ENCODE data around the gene CMA1.
"Not testable (repeated sequence)": the region's sequence is repeated elsewhere in the genome, so short reads cannot be mapped to it uniquely, and the experiment has no call there.

CMA1 gene

GRCh38 chr14:24508155-24508840 is at the start of gene CMA1:
TSS of gene CMA1 (minus strand) at chr14:24508265. CDS start at chr14:24508235, 30 bp downstream.
- DNase-seq (ENCODE audit: low read depth in 1 of 2, low spot score in 1 of 2), result no peak

GRCh38 chr14:24556756-24557155 is 48.7 kb upstream of the CMA1 start:
- DNase-seq (ENCODE audit: low read depth in 1 of 2, low spot score in 1 of 2), result no peak

GRCh38 chr14:24549064-24549463 is 41.0 kb upstream of the CMA1 start:
- DNase-seq (ENCODE audit: low read depth in 1 of 2, low spot score in 1 of 2), result not testable (repeated sequence)

GRCh38 chr14:24542346-24542936 is 34.4 kb upstream of the CMA1 start:
- no peak for DNase-seq (ENCODE audit: low read depth in 1 of 2, low spot score in 1 of 2)

GRCh38 chr14:24535737-24536136 is 27.7 kb upstream of the CMA1 start:
- DNase-seq (ENCODE audit: low read depth in 1 of 2, low spot score in 1 of 2), result no peak

GRCh38 chr14:24534286-24534685 is 26.2 kb upstream of the CMA1 start:
- DNase-seq (ENCODE audit: low read depth in 1 of 2, low spot score in 1 of 2), result no peak

- not testable (repeated sequence) for DNase-seq (ENCODE audit: low read depth in 1 of 2, low spot score in 1 of 2)
Observed at GRCh38 chr14:24525877-24526620, 18.0 kb upstream of the CMA1 start.

GRCh38 chr14:24518851-24519250 is 10.8 kb upstream of the CMA1 start:
- DNase-seq (ENCODE audit: low read depth in 1 of 2, low spot score in 1 of 2), result no peak

- DNase-seq (ENCODE audit: low read depth in 1 of 2, low spot score in 1 of 2), result no peak
Observed at GRCh38 chr14:24514209-24514608, 6.1 kb upstream of the CMA1 start.

- DNase-seq (ENCODE audit: low read depth in 1 of 2, low spot score in 1 of 2), result no peak
Observed at GRCh38 chr14:24513009-24513408, 4.9 kb upstream of the CMA1 start.

GRCh38 chr14:24506443-24506842 is 1.6 kb downstream of the CMA1 start:
- DNase-seq (ENCODE audit: low read depth in 1 of 2, low spot score in 1 of 2), result no peak

GRCh38 chr14:24504425-24504950 is 3.6 kb downstream of the CMA1 start:
- no peak for DNase-seq (ENCODE audit: low read depth in 1 of 2, low spot score in 1 of 2)

- not testable (repeated sequence) for DNase-seq (ENCODE audit: low read depth in 1 of 2, low spot score in 1 of 2)
Observed at GRCh38 chr14:24491586-24492408, 16.3 kb downstream of the CMA1 start.

- DNase-seq (ENCODE audit: low read depth in 1 of 2, low spot score in 1 of 2), result no peak
Observed at GRCh38 chr14:24483604-24484252, 24.3 kb downstream of the CMA1 start.

- DNase-seq (ENCODE audit: low read depth in 1 of 2, low spot score in 1 of 2), result not testable (repeated sequence)
Observed at GRCh38 chr14:24482699-24483303, 25.3 kb downstream of the CMA1 start.

- DNase-seq (ENCODE audit: low read depth in 1 of 2, low spot score in 1 of 2), result no peak
Observed at GRCh38 chr14:24481622-24482324, 26.3 kb downstream of the CMA1 start.

- not testable (repeated sequence) for DNase-seq (ENCODE audit: low read depth in 1 of 2, low spot score in 1 of 2)
Observed at GRCh38 chr14:24479999-24480398, 28.1 kb downstream of the CMA1 start.

- DNase-seq (ENCODE audit: low read depth in 1 of 2, low spot score in 1 of 2), result no peak
Observed at GRCh38 chr14:24475261-24475660, 32.8 kb downstream of the CMA1 start.

GRCh38 chr14:24473211-24473610 is 34.9 kb downstream of the CMA1 start:
- no peak for DNase-seq (ENCODE audit: low read depth in 1 of 2, low spot score in 1 of 2)
